Stomach (tissue), 9 donors: Measurements from ENCODE around the gene ALDH16A1. TPM values are rescaled to one million over a fixed set of nuclear protein-coding genes. Genes with fewer than 3 reads are reported as not detected.

ENCODE experiments used
- DNase-seq, 2 donors: peaks; one replicate each; pipeline versions ENCODE4 v3.0.0 to v3.0.0-alpha.2; 2013 to 2019
- H3K27ac ChIP-seq, 5 donors: fragments of 200-600 bp in 4 of 5; sonication (generic) in 4 of 5; one replicate each; pipeline ENCODE4 v1.5.1; 2013 to 2019; ENCODE audit warnings: mild to moderate bottlenecking in 1 of 5, moderate library complexity in 1 of 5
- H3K27me3 ChIP-seq, 3 donors: fragments of 200-600 bp; sonication (generic); one replicate each; pipeline ENCODE4 v1.5.1; 2017 to 2019; ENCODE audit warnings: mixed run types in 1 of 3
- H3K36me3 ChIP-seq, 4 donors: fragments of 200-600 bp; sonication (generic); 1 replicate in 3 of 4; 2 replicates in 1 of 4; pipeline ENCODE4 v1.5.1; 2016 to 2019
- H3K4me1 ChIP-seq, 4 donors: fragments of 200-600 bp; sonication (generic); one replicate each; pipeline ENCODE4 v1.5.1; 2016 to 2019
- H3K4me3 ChIP-seq, 4 donors: fragments of 200-600 bp; sonication (generic) in 3 of 4; one replicate each; pipeline ENCODE4 v1.5.1; 2016 to 2019; ENCODE audit warnings: mild to moderate bottlenecking in 1 of 4
- H3K9me3 ChIP-seq, 4 donors: fragments of 200-600 bp; sonication (generic); one replicate each; pipeline ENCODE4 v1.5.1; 2016 to 2019
- CTCF ChIP-seq, 7 experiments: fragments of 450-650 bp in 4 of 7; fragments of 200-600 bp in 3 of 7; sonication (generic) in 3 of 7; IDR thresholded peaks; one replicate each; pipeline ENCODE4 v1.5.1; 2016 to 2019; ENCODE audit warnings: antibody characterized with exemption in 7 of 7, control low read depth in 2 of 7, mild to moderate bottlenecking in 1 of 7
- EP300 ChIP-seq: sonication (generic); formaldehyde crosslinking; IDR thresholded peaks from one replicate; pipeline ENCODE4 v1.6.1; 2017; ENCODE audit warnings: antibody characterized with exemption
- POLR2A ChIP-seq, 4 donors: fragments of 450-650 bp; IDR thresholded peaks; one replicate each; pipeline ENCODE4 v1.6.1; 2016; ENCODE audit warnings: antibody characterized with exemption in 4 of 4, control low read depth in 2 of 4, mild to moderate bottlenecking in 1 of 4, moderate library complexity in 1 of 4
- POLR2AphosphoS5 ChIP-seq, 3 donors: sonication (generic); formaldehyde crosslinking; IDR thresholded peaks; one replicate each; pipeline ENCODE4 v1.6.1; 2016; ENCODE audit warnings: antibody characterized with exemption in 3 of 3
- WGBS, 5 donors: extraction: QIAGEN DNeasy Blood & Tissue Kit in 3 of 5; methylation state at CpG; one replicate each; pipeline versions ENCODE4 v1.1.5 to v1.1.7; 2013 to 2018; 5-methylcytosine and 5-hydroxymethylcytosine counted together
- intact Hi-C: fragments of 100-400 bp; cut with DNase I; formaldehyde crosslinking; loops from one replicate; pipeline ENCODE4 v1.15.1; 2023; ENCODE audit warnings: low total_unique reads
- polyA plus RNA-seq, 3 donors: library from polyadenylated mRNA; stranded (reverse); fragments of 200-250 nt; gene quantifications; one replicate each; pipeline ENCODE4 v1.2.3, GENCODE V29; 2013
- total RNA-seq, 5 donors: library from RNA; depleted of rRNA; stranded (reverse); fragments of >200 nt; gene quantifications; one replicate each; pipeline versions ENCODE4 v1.1.0 to v1.2.3, GENCODE V29; 2014 to 2016
- donor health status: healthy with polysubstance abuse.
- donor health status: Bipolar disorder and iron deficiency.
- donor health status: healthy.

Gene ALDH16A1
- total and polyA plus RNA-seq, 8 donors: 27.9 to 198 (median 42.5) TPM

GRCh38 chr19:49422407-49423070, 30.5 kb upstream of the ALDH16A1 start:
- peak overlapping the region; percentile 9 to 44 (median 21) for H3K4me3 ChIP-seq
- intact Hi-C loops: no loop called here
- H3K27me3 ChIP-seq: peaks cover 34 to 100% (median 88%) of the 10 kb centered on the region in 3 donors
- TF ChIP-seq POLR2AphosphoS5 (IDR thresholded peaks at IDR 0.05) (no peak), CTCF (IDR thresholded peaks at IDR 0.05) (peak in 2 of 7 experiments; percentile 14 to 15)
- no peaks in the 10 kb centered on the region for H3K36me3 ChIP-seq
- no peak overlapping the region for H3K27ac ChIP-seq
- no peaks in the 10 kb centered on the region for H3K9me3 ChIP-seq
- H3K4me1 ChIP-seq: peaks cover 19 to 32% (median 26%) of the 10 kb centered on the region in 4 donors
- WGBS, 5 donors: 3 to 8% (median 4%) methylated on average over 17 to 58 of the region's 58 CpGs
- peak in 1 of 2 donors; percentile 77 for DNase-seq

- Histone ChIP-seq H3K4me3 (peak within 1 kb of the TSS; percentile 9 to 44 (median 21)), H3K4me1 (peaks cover 26 to 39% (median 34%) of the 10 kb centered on the region in 4 donors), H3K36me3 (no peaks in the 10 kb centered on the region), H3K27me3 (peaks cover 36 to 100% (median 96%) of the 10 kb centered on the region in 3 donors), H3K9me3 (no peaks in the 10 kb centered on the region), H3K27ac (no peak within 1 kb of the TSS)
- TF ChIP-seq POLR2A (IDR thresholded peaks at IDR 0.05) (no peak), CTCF (IDR thresholded peaks at IDR 0.05) (no peak), EP300 (no peak), POLR2AphosphoS5 (IDR thresholded peaks at IDR 0.05) (no peak)
- intact Hi-C loops: no loop called here
- no peak for DNase-seq
- 7 to 12% (median 9%) methylated on average over 25 to 42 of the region's 42 CpGs for WGBS, 5 donors
Measured at GRCh38 chr19:49423071-49423984, 29.7 kb upstream of the ALDH16A1 start, which contains the start of gene PTH2. Gene PTH2, minus strand, starts transcription at chr19:49423441. Its CDS starts 102 bp downstream, at chr19:49423339.

GRCh38 chr19:49423985-49424303, 29.1 kb upstream of the ALDH16A1 start:
- Histone ChIP-seq H3K27ac (no peak overlapping the region), H3K4me1 (peaks cover 30 to 45% (median 38%) of the 10 kb centered on the region in 4 donors), H3K27me3 (peaks cover 42 to 100% (median 96%) of the 10 kb centered on the region in 3 donors), H3K4me3 (no peak overlapping the region), H3K9me3 (no peaks in the 10 kb centered on the region), H3K36me3 (no peaks in the 10 kb centered on the region)
- TF ChIP-seq POLR2AphosphoS5 (IDR thresholded peaks at IDR 0.05) (no peak), CTCF (IDR thresholded peaks at IDR 0.05) (no peak), EP300 (no peak), POLR2A (IDR thresholded peaks at IDR 0.05) (no peak)
- DNase-seq: no peak
- intact Hi-C loops: no loop called here
- WGBS, 5 donors: 5 to 20% (median 6%) methylated on average over 3 of the region's 3 CpGs

GRCh38 chr19:49425178-49425577, 27.8 kb upstream of the ALDH16A1 start, which contains the start of gene GFY:
Gene GFY, plus strand, starts transcription at chr19:49425388. Its CDS starts 1,043 bp downstream, at chr19:49426431.
- no peak for DNase-seq
- Histone ChIP-seq H3K9me3 (no peaks in the 10 kb centered on the region), H3K27me3 (peaks cover 44 to 100% (median 99%) of the 10 kb centered on the region in 3 donors), H3K4me1 (peaks cover 30 to 45% (median 38%) of the 10 kb centered on the region in 4 donors), H3K27ac (no peak within 1 kb of the TSS), H3K4me3 (no peak within 1 kb of the TSS), H3K36me3 (no peaks in the 10 kb centered on the region)
- TF ChIP-seq POLR2AphosphoS5 (IDR thresholded peaks at IDR 0.05) (no peak), EP300 (no peak), POLR2A (IDR thresholded peaks at IDR 0.05) (no peak), CTCF (IDR thresholded peaks at IDR 0.05) (no peak)
- intact Hi-C loops: no loop called here
- WGBS, 5 donors: 29 to 49% (median 32%) methylated on average over 7 of the region's 7 CpGs
